ENCODE results near the gene SLC35F1.

SLC35F1 gene

GRCh38 chr6:118061666-118062065, 154.6 kb downstream of the SLC35F1 start:
- TF ChIP-seq EP300 (IDR thresholded peaks at IDR 0.05; ENCODE audit: borderline replicate concordance) (no peak), EGR1 (IDR thresholded peaks at IDR 0.05) (no peak), NFIC (IDR thresholded peaks at IDR 0.05) (no peak), REST (IDR thresholded peaks at IDR 0.05; ENCODE audit: low read depth) (no peak), YY1 (IDR thresholded peaks at IDR 0.05; ENCODE audit: low read depth) (no peak), TCF12 (IDR thresholded peaks at IDR 0.05; ENCODE audit: low read depth) (no peak), TEAD4 (IDR thresholded peaks at IDR 0.05) (no peak), CEBPB (IDR thresholded peaks at IDR 0.05) (no peak), FOXM1 (IDR thresholded peaks at IDR 0.05; ENCODE audit: borderline replicate concordance, low read depth) (no peak), RAD21 (IDR thresholded peaks at IDR 0.05; ENCODE audit: low read depth) (no peak)

GRCh38 chr6:118080547-118080946, 173.5 kb downstream of the SLC35F1 start:
- TF ChIP-seq CREB1 (IDR thresholded peaks at IDR 0.05; ENCODE audit: low read depth) = no peak
- no peak for TF ChIP-seq YY1 (IDR thresholded peaks at IDR 0.05; ENCODE audit: low read depth)
- no peak for TF ChIP-seq REST (IDR thresholded peaks at IDR 0.05; ENCODE audit: low read depth)
- no peak for TF ChIP-seq CEBPB (IDR thresholded peaks at IDR 0.05)
- TF ChIP-seq NFIC (IDR thresholded peaks at IDR 0.05) = no peak
- TF ChIP-seq TEAD4 (IDR thresholded peaks at IDR 0.05) = no peak
- TF ChIP-seq EGR1 (IDR thresholded peaks at IDR 0.05) = no peak
- TF ChIP-seq TAF1 (IDR thresholded peaks at IDR 0.05; ENCODE audit: low read depth) = no peak
- no peak for TF ChIP-seq TCF12 (IDR thresholded peaks at IDR 0.05; ENCODE audit: low read depth)
- no peak for TF ChIP-seq MAX (IDR thresholded peaks at IDR 0.05)
- TF ChIP-seq FOXM1 (IDR thresholded peaks at IDR 0.05; ENCODE audit: borderline replicate concordance, low read depth) = no peak
- no peak for TF ChIP-seq USF1 (IDR thresholded peaks at IDR 0.05)
- TF ChIP-seq ZBTB7A (IDR thresholded peaks at IDR 0.05; ENCODE audit: low read depth) = no peak
- no peak for TF ChIP-seq EP300 (IDR thresholded peaks at IDR 0.05; ENCODE audit: borderline replicate concordance)
- TF ChIP-seq RAD21 (IDR thresholded peaks at IDR 0.05; ENCODE audit: low read depth) = no peak

- no peak for TF ChIP-seq NFIC (IDR thresholded peaks at IDR 0.05)
Measured at GRCh38 chr6:118083711-118084110, 176.6 kb downstream of the SLC35F1 start.

- TF ChIP-seq REST (IDR thresholded peaks at IDR 0.05; ENCODE audit: low read depth) (peak; percentile 60), NFIC (IDR thresholded peaks at IDR 0.05) (no peak)
Measured at GRCh38 chr6:118085665-118086064, 178.6 kb downstream of the SLC35F1 start.

- no peak for TF ChIP-seq REST (IDR thresholded peaks at IDR 0.05; ENCODE audit: low read depth)
- no peak for TF ChIP-seq EGR1 (IDR thresholded peaks at IDR 0.05)
- TF ChIP-seq TAF1 (IDR thresholded peaks at IDR 0.05; ENCODE audit: low read depth) = no peak
Measured at GRCh38 chr6:118086159-118086558, 179.1 kb downstream of the SLC35F1 start.

All from Ishikawa (cell line).